Stomach smooth muscle (tissue), 2 donors: ENCODE results near the gene G6PD.
"Not testable (repeated sequence)": the region's sequence is repeated elsewhere in the genome, so short reads cannot be mapped to it uniquely, and the experiment has no call there.

ENCODE experiments used
- H3K27ac ChIP-seq: one replicate; pipeline ENCODE4 v1.7.0; 2013; ENCODE audit warnings: mild to moderate bottlenecking, low read length, inconsistent platforms
- H3K27me3 ChIP-seq, 2 donors: one replicate each; pipeline ENCODE4 v1.7.0; 2013; ENCODE audit warnings: low read length in 2 of 2; ENCODE audit not compliant: insufficient read depth in 2 of 2, control insufficient read depth in 1 of 2
- H3K36me3 ChIP-seq, 2 donors: one replicate each; pipeline ENCODE4 v1.7.0; 2013; ENCODE audit warnings: low read length in 2 of 2; ENCODE audit not compliant: control insufficient read depth in 2 of 2, insufficient read depth in 2 of 2
- H3K4me1 ChIP-seq: one replicate; pipeline ENCODE4 v1.7.0; 2013; ENCODE audit warnings: low read length; ENCODE audit not compliant: control insufficient read depth, insufficient read depth
- H3K4me3 ChIP-seq, 2 donors: one replicate each; pipeline ENCODE4 v1.7.0; 2013; ENCODE audit warnings: low read length in 2 of 2
- H3K9ac ChIP-seq, 2 donors: one replicate each; pipeline ENCODE4 v1.7.0; 2013; ENCODE audit warnings: low read length in 2 of 2, mild to moderate bottlenecking in 1 of 2
- H3K9me3 ChIP-seq, 2 donors: one replicate each; pipeline ENCODE4 v1.7.0; 2013; ENCODE audit warnings: low read length in 2 of 2; ENCODE audit not compliant: control insufficient read depth in 2 of 2
- donor health status: healthy.
- donor health status: Pancreatic carcinoma.

Gene G6PD

GRCh38 chrX:154546354-154547244 lies at the start of gene G6PD:
Gene G6PD (minus strand): TSS chrX:154546846. CDS start chrX:154546155, 691 bp downstream.
- H3K27me3 ChIP-seq, result peaks cover 0 to 7% of the 10 kb centered on the region in 2 donors
- peak within 1 kb of the TSS; percentile 69 for H3K27ac ChIP-seq
- H3K4me3 ChIP-seq, result peak within 1 kb of the TSS; percentile 81 to 89
- H3K36me3 ChIP-seq, result no peaks in the 10 kb centered on the region
- peak within 1 kb of the TSS; percentile 77 to 80 for H3K9ac ChIP-seq
- H3K9me3 ChIP-seq, result no peaks in the 10 kb centered on the region
- H3K4me1 ChIP-seq, result peaks cover 30% of the 10 kb centered on the region

DNA sequence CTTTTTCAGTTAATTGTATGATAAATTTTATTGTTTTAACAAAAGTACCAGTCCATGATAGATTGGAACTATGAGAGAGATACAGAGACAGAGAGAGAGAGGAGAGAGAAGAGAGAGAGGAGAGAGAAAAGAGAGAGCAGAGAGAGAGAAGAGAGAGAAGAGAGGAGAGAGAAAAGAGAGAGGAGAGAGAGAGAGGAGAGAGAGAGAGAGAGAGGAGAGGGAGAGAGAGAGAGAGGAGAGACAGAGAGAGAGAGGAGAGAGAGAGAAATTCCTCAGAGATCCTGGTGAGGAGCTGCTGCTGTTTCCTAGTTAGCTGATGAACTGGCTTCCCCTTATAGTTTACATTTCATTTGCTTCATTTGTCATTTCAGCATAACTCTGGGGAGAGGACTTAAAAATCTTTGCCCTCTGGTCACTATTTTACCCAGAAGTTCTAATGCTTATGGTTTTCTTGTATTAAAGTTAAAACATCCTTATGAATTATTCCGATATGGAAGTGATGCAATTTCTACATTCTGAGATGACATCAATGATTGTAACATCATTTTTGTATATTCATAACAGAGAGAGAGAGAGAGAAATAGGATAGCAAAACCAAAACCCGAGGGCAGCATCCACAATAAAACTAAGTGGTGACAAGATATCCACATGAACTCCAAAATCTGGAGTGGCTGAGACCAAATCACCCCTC lies 49.1 kb upstream of the G6PD start:
- Histone ChIP-seq H3K9ac (no peak overlapping the region), H3K9me3 (peaks cover 0 to 3% of the 10 kb centered on the region in 2 donors), H3K36me3 (no peaks in the 10 kb centered on the region), H3K27ac (no peak overlapping the region), H3K27me3 (peaks cover 0 to 17% of the 10 kb centered on the region in 2 donors), H3K4me1 (no peaks in the 10 kb centered on the region), H3K4me3 (no peak overlapping the region)

DNA sequence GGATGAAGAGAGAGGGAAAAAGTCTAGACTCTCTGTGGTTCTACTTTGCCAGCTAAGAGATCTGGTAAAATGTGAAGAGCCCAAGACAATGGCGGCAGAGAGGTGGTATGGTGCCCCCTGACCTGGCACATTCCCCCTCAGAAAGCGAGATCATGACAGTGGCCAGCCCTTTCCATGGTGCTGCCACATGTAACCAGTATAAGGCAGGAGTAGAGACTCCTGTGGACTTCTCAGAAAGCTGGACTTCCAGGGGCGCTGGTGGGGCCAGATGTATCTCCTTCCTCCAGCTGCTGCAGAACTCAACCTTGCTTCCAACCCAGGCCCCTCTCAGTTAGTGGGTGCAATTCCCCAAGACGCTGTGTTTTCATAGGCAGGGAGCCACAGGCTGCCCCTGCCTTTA lies 47.8 kb upstream of the G6PD start:
- Histone ChIP-seq H3K4me1 (no peaks in the 10 kb centered on the region), H3K9ac (no peak overlapping the region), H3K27me3 (peaks cover 0 to 13% of the 10 kb centered on the region in 2 donors), H3K27ac (no peak overlapping the region), H3K4me3 (no peak overlapping the region), H3K36me3 (no peaks in the 10 kb centered on the region), H3K9me3 (peaks cover 0 to 3% of the 10 kb centered on the region in 2 donors)

DNA sequence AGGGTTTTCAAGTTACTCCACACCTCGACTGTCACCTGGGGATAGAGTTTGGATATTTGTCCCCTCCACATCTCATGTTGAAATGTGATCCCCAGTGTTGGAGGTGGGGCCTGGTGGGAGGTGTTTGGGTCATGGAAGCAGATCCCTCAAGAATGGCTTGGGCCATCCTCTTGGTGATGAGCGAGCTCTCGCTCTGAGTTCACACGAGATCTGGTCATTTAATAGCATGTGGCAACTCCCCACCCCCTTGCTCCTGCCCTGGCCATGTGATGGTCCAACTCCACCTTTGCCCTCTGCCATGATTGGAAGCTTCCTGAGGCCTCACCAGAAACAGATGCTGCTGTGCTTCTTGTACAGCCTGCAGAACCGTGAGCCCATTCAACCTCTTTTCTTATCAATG lies 46.6 kb upstream of the G6PD start:
- Histone ChIP-seq H3K9ac (no peak overlapping the region), H3K27me3 (peaks cover 0 to 13% of the 10 kb centered on the region in 2 donors), H3K4me3 (no peak overlapping the region), H3K36me3 (no peaks in the 10 kb centered on the region), H3K27ac (no peak overlapping the region), H3K9me3 (peaks cover 0 to 3% of the 10 kb centered on the region in 2 donors), H3K4me1 (no peaks in the 10 kb centered on the region)

- Histone ChIP-seq H3K4me3 (no peak overlapping the region), H3K27ac (no peak overlapping the region), H3K4me1 (no peaks in the 10 kb centered on the region), H3K36me3 (no peaks in the 10 kb centered on the region), H3K9ac (no peak overlapping the region), H3K27me3 (peaks cover 0 to 13% of the 10 kb centered on the region in 2 donors), H3K9me3 (peaks cover 0 to 3% of the 10 kb centered on the region in 2 donors)
These were observed 45.9 kb upstream of the G6PD start for GRCh38 chrX:154592505-154592904.

DNA sequence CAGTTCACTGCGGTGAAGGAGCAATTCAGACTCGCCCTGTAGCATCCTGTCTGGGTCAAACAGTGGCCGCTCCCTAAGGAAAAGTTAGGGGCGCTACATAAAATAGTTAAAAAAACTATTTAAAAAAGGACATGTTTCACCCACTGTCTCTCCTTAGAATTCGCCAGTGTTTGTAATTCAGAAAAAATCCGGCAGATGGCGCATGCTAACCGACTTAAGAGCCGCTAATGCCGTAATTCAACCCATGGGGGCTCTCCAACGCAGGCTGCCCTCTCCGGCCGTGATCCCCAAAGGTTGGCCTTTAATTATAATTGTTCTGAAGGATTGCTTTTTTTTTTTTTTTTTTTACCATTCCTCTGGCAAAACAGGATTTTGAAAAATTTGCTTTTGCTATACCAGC lies 43.8 kb upstream of the G6PD start:
- H3K4me3 ChIP-seq, H3K36me3 ChIP-seq, H3K9ac ChIP-seq, H3K4me1 ChIP-seq, H3K27ac ChIP-seq, H3K9me3 ChIP-seq: not testable (repeated sequence)
- peaks cover 0 to 10% of the 10 kb centered on the region in 2 donors for H3K27me3 ChIP-seq

DNA sequence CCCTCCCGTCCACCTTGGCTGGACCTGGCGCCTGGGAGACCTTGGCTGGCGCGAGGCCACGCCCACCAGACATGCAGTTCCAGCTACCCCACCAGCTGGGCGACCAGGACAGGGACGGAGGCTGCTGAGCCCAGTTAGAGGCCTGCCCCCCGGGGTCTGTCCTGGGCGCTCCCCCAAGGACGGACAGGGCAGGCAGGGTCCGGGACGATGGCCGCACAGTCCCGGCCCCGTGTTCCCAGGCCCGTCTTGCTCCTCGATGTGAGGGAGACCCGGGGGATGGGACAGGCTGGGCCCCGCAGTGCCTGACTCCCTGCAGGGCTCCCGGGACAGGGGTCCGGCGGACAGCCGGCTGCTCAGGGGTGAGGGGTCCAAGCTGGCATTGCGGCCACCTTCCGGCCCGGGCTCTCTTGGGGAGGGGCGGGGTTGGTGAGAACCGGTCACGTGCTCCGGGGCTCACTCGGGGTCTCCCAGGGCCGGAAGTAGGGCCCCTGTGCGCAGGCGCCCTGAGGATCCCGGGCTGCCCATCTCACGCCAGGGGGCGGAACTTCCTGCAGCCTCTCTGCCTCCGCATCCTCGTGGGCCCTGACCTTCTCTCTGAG lies 38.0 kb upstream of the G6PD start, which contains the start of gene CTAG1A:
Gene CTAG1A, plus strand, starts transcription at position 549 of the 599 bp plus-strand sequence. CDS start 74 bp downstream, outside the sequence.
- not testable (repeated sequence) for H3K4me3 ChIP-seq, H3K9me3 ChIP-seq, H3K4me1 ChIP-seq, H3K36me3 ChIP-seq, H3K27me3 ChIP-seq, H3K9ac ChIP-seq, H3K27ac ChIP-seq

DNA sequence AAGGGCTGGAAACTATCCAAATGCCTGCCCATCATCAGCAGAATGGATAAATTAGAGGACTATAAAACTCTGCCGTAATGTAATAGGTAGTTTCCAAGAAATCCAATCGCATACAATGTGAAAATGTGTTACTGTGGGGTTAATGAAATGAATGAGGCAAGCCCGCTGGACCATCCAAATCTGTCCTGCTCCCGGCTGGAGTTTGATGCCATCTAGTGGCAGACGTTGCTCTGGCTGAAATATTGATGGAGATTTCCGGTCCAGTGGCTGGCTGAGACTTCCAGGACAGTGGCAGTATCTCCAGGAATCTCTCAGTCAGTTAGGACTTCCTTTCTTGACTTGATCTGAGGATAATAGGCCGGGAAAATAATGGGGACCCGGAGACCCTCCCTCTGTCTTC lies 36.3 kb upstream of the G6PD start:
- H3K4me1 ChIP-seq, H3K9ac ChIP-seq: not testable (repeated sequence)

DNA sequence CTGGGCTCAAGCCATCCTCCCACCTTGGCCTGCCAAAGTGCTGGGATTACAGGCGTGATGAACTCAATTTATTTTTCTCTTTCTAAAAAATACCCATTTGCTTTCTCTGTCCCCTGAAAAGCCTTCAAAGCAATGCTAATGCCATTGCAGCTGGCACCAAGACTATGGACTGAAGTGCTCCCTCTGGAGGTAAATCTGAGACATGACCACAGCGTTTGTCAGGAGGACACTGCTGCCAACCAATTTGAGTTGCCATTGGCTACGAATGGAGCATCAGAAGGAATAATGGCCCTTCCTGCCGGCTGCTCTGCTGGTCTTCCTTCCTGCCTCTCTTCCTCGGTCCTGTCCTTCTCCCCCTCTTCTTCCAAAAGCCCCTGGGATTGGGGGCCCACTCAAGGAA lies 28.4 kb upstream of the G6PD start:
- H3K27ac ChIP-seq, H3K4me1 ChIP-seq, H3K36me3 ChIP-seq, H3K4me3 ChIP-seq, H3K9me3 ChIP-seq, H3K9ac ChIP-seq, H3K27me3 ChIP-seq: not testable (repeated sequence)

More for the DNA sequence above, 36.3 kb upstream of the G6PD start:
- not testable (repeated sequence) for H3K36me3 ChIP-seq, H3K9me3 ChIP-seq, H3K27me3 ChIP-seq, H3K4me3 ChIP-seq, H3K27ac ChIP-seq

DNA sequence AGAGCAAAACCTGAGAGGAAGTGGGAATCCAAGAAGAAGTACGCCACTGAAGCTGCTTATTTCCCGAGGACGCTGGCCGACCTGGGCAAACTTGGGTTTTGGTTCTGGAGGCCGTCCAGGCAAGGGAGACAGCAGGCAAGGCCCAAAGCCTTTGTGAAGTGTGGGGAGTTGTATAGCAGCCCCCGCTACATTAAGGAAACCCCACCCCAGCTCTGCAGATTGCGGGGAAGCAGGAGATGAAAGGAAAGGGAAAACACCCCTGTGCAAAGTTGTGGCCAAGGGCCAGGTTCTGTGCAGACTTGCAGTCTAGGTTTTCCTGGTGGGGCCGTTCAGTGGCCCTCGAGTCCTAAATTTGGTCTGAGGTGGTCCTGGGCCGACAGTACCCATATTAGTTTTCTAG lies 26.4 kb upstream of the G6PD start:
- not testable (repeated sequence) for H3K4me3 ChIP-seq, H3K36me3 ChIP-seq, H3K9ac ChIP-seq, H3K9me3 ChIP-seq, H3K27me3 ChIP-seq, H3K4me1 ChIP-seq, H3K27ac ChIP-seq
